Measurements from ENCODE around the gene BICDL2. TPM values are rescaled to one million over a fixed set of nuclear protein-coding genes. Genes with fewer than 3 reads are reported as not detected.
A peak's percentile ranks its signal among the peaks of the same experiment; 100 is the strongest.

Gene BICDL2
- polyA plus RNA-seq, 4 donors, result 19.1 to 47.8 (median 33.5) TPM

GRCh38 chr16:3047387-3047720, 10.6 kb upstream of the BICDL2 start:
- DNase-seq, result no peak
- Histone ChIP-seq H3K27me3 (ENCODE audit: control insufficient read depth in 3 of 3, insufficient read depth in 3 of 3, low read length in 3 of 3) (peaks cover 0 to 87% (median 12%) of the 10 kb centered on the region in 3 donors), H3K4me1 (ENCODE audit: control insufficient read depth in 3 of 3, insufficient read depth in 2 of 3, low read depth in 1 of 3, low read length in 2 of 3) (peaks cover 0 to 7% (median 3%) of the 10 kb centered on the region in 3 donors), H3K9me3 (ENCODE audit: control insufficient read depth in 2 of 2, insufficient read depth in 1 of 2, low read depth in 1 of 2, low read length in 1 of 2) (peaks cover 0 to 2% of the 10 kb centered on the region in 2 donors), H3K27ac (ENCODE audit: low read depth in 1 of 3, low read length in 2 of 3) (no peak overlapping the region), H3K36me3 (ENCODE audit: control insufficient read depth in 3 of 3, insufficient read depth in 2 of 3, low read depth in 1 of 3, low read length in 3 of 3) (no peaks in the 10 kb centered on the region), H3K4me3 (ENCODE audit: low read depth in 1 of 3, low read length in 3 of 3) (no peak overlapping the region)
- FAIRE-seq, result no peak
- WGBS, 3 donors, result 7 to 16% (median 13%) methylated on average over 10 to 13 of the region's 13 CpGs

- H3K27me3 ChIP-seq (ENCODE audit: control insufficient read depth in 3 of 3, insufficient read depth in 3 of 3, low read length in 3 of 3), result peaks cover 0 to 93% (median 12%) of the 10 kb centered on the region in 3 donors
- FAIRE-seq (no peak), DNase-seq (no peak)
- H3K4me3 ChIP-seq (ENCODE audit: low read depth in 1 of 3, low read length in 3 of 3), result peak overlapping the region in 1 of 3 donors; percentile 43
- peaks cover 0 to 2% of the 10 kb centered on the region in 2 donors for H3K9me3 ChIP-seq (ENCODE audit: control insufficient read depth in 2 of 2, insufficient read depth in 1 of 2, low read depth in 1 of 2, low read length in 1 of 2)
- 2% methylated on average over 41 to 54 of the region's 54 CpGs for WGBS, 3 donors
- H3K27ac ChIP-seq (ENCODE audit: low read depth in 1 of 3, low read length in 2 of 3), result no peak overlapping the region
- H3K36me3 ChIP-seq (ENCODE audit: control insufficient read depth in 3 of 3, insufficient read depth in 2 of 3, low read depth in 1 of 3, low read length in 3 of 3), result no peaks in the 10 kb centered on the region
- peaks cover 0 to 7% (median 3%) of the 10 kb centered on the region in 3 donors for H3K4me1 ChIP-seq (ENCODE audit: control insufficient read depth in 3 of 3, insufficient read depth in 2 of 3, low read depth in 1 of 3, low read length in 2 of 3)
Measured at GRCh38 chr16:3046641-3047386, 10.1 kb upstream of the BICDL2 start.

GRCh38 chr16:3045758-3046640, 9.3 kb upstream of the BICDL2 start, which contains the start of gene MMP25:
TSS of gene MMP25 (plus strand) at chr16:3046561. CDS start at chr16:3046918, 357 bp downstream.
- WGBS, 3 donors, result 0 to 1% (median 1%) methylated on average over 55 to 86 of the region's 86 CpGs
- Histone ChIP-seq H3K27ac (ENCODE audit: low read depth in 1 of 3, low read length in 2 of 3) (no peak within 1 kb of the TSS), H3K9me3 (ENCODE audit: control insufficient read depth in 2 of 2, insufficient read depth in 1 of 2, low read depth in 1 of 2, low read length in 1 of 2) (peaks cover 0 to 2% of the 10 kb centered on the region in 2 donors), H3K4me1 (ENCODE audit: control insufficient read depth in 3 of 3, insufficient read depth in 2 of 3, low read depth in 1 of 3, low read length in 2 of 3) (peaks cover 0 to 7% (median 3%) of the 10 kb centered on the region in 3 donors), H3K27me3 (ENCODE audit: control insufficient read depth in 3 of 3, insufficient read depth in 3 of 3, low read length in 3 of 3) (peaks cover 0 to 92% (median 12%) of the 10 kb centered on the region in 3 donors), H3K36me3 (ENCODE audit: control insufficient read depth in 3 of 3, insufficient read depth in 2 of 3, low read depth in 1 of 3, low read length in 3 of 3) (no peaks in the 10 kb centered on the region), H3K4me3 (ENCODE audit: low read depth in 1 of 3, low read length in 3 of 3) (peak within 1 kb of the TSS in 2 of 3 donors; percentile 30 to 43)
- FAIRE-seq (no peak), DNase-seq (peak in 1 of 2 donors; percentile 48)

GRCh38 chr16:3044708-3045107, 8.0 kb upstream of the BICDL2 start:
- 76 to 88% (median 83%) methylated on average over 6 of the region's 6 CpGs for WGBS, 3 donors
- Histone ChIP-seq H3K27me3 (ENCODE audit: control insufficient read depth in 3 of 3, insufficient read depth in 3 of 3, low read length in 3 of 3) (peaks cover 0 to 79% (median 17%) of the 10 kb centered on the region in 3 donors), H3K4me3 (ENCODE audit: low read depth in 1 of 3, low read length in 3 of 3) (no peak overlapping the region), H3K36me3 (ENCODE audit: control insufficient read depth in 3 of 3, insufficient read depth in 2 of 3, low read depth in 1 of 3, low read length in 3 of 3) (no peaks in the 10 kb centered on the region), H3K27ac (ENCODE audit: low read depth in 1 of 3, low read length in 2 of 3) (no peak overlapping the region), H3K4me1 (ENCODE audit: control insufficient read depth in 3 of 3, insufficient read depth in 2 of 3, low read depth in 1 of 3, low read length in 2 of 3) (peaks cover 0 to 7% (median 3%) of the 10 kb centered on the region in 3 donors), H3K9me3 (ENCODE audit: control insufficient read depth in 2 of 2, insufficient read depth in 1 of 2, low read depth in 1 of 2, low read length in 1 of 2) (peaks cover 0 to 2% of the 10 kb centered on the region in 2 donors)
- FAIRE-seq, result no peak
- DNase-seq, result no peak

- Histone ChIP-seq H3K36me3 (ENCODE audit: control insufficient read depth in 3 of 3, insufficient read depth in 2 of 3, low read depth in 1 of 3, low read length in 3 of 3) (no peaks in the 10 kb centered on the region), H3K27ac (ENCODE audit: low read depth in 1 of 3, low read length in 2 of 3) (no peak overlapping the region), H3K27me3 (ENCODE audit: control insufficient read depth in 3 of 3, insufficient read depth in 3 of 3, low read length in 3 of 3) (peaks cover 0 to 62% (median 28%) of the 10 kb centered on the region in 3 donors), H3K4me3 (ENCODE audit: low read depth in 1 of 3, low read length in 3 of 3) (no peak overlapping the region), H3K4me1 (ENCODE audit: control insufficient read depth in 3 of 3, insufficient read depth in 2 of 3, low read depth in 1 of 3, low read length in 2 of 3) (peaks cover 0 to 21% (median 3%) of the 10 kb centered on the region in 3 donors), H3K9me3 (ENCODE audit: control insufficient read depth in 2 of 2, insufficient read depth in 1 of 2, low read depth in 1 of 2, low read length in 1 of 2) (peaks cover 0 to 2% of the 10 kb centered on the region in 2 donors)
- FAIRE-seq (no peak), DNase-seq (no peak)
- WGBS, 3 donors, result 86 to 90% (median 86%) methylated on average over 3 of the region's 3 CpGs
Measured at GRCh38 chr16:3042376-3042775, 5.6 kb upstream of the BICDL2 start.

GRCh38 chr16:3038896-3039295, 2.2 kb upstream of the BICDL2 start:
- H3K27ac ChIP-seq (ENCODE audit: low read depth in 1 of 3, low read length in 2 of 3), result peak overlapping the region in 1 of 3 donors; percentile 38
- peaks cover 0 to 20% (median 0%) of the 10 kb centered on the region in 3 donors for H3K4me1 ChIP-seq (ENCODE audit: control insufficient read depth in 3 of 3, insufficient read depth in 2 of 3, low read depth in 1 of 3, low read length in 2 of 3)
- H3K27me3 ChIP-seq (ENCODE audit: control insufficient read depth in 3 of 3, insufficient read depth in 3 of 3, low read length in 3 of 3), result peaks cover 0 to 45% (median 16%) of the 10 kb centered on the region in 3 donors
- H3K4me3 ChIP-seq (ENCODE audit: low read depth in 1 of 3, low read length in 3 of 3), result no peak overlapping the region
- WGBS, 3 donors, result 17 to 60% (median 43%) methylated on average over 5 of the region's 5 CpGs
- DNase-seq, result peak; percentile 82 to 90
- no peaks in the 10 kb centered on the region for H3K9me3 ChIP-seq (ENCODE audit: control insufficient read depth in 2 of 2, insufficient read depth in 1 of 2, low read depth in 1 of 2, low read length in 1 of 2)
- H3K36me3 ChIP-seq (ENCODE audit: control insufficient read depth in 3 of 3, insufficient read depth in 2 of 3, low read depth in 1 of 3, low read length in 3 of 3), result peaks cover 0 to under 1% (median 0%) of the 10 kb centered on the region in 3 donors
- no peak for FAIRE-seq

- Histone ChIP-seq H3K9me3 (ENCODE audit: control insufficient read depth in 2 of 2, insufficient read depth in 1 of 2, low read depth in 1 of 2, low read length in 1 of 2) (no peaks in the 10 kb centered on the region), H3K4me3 (ENCODE audit: low read depth in 1 of 3, low read length in 3 of 3) (no peak overlapping the region), H3K4me1 (ENCODE audit: control insufficient read depth in 3 of 3, insufficient read depth in 2 of 3, low read depth in 1 of 3, low read length in 2 of 3) (peaks cover 0 to 20% (median 0%) of the 10 kb centered on the region in 3 donors), H3K36me3 (ENCODE audit: control insufficient read depth in 3 of 3, insufficient read depth in 2 of 3, low read depth in 1 of 3, low read length in 3 of 3) (peaks cover 0 to 4% (median 0%) of the 10 kb centered on the region in 3 donors), H3K27ac (ENCODE audit: low read depth in 1 of 3, low read length in 2 of 3) (peak overlapping the region in 1 of 3 donors; percentile 38), H3K27me3 (ENCODE audit: control insufficient read depth in 3 of 3, insufficient read depth in 3 of 3, low read length in 3 of 3) (peaks cover 0 to 39% (median 16%) of the 10 kb centered on the region in 3 donors)
- DNase-seq, result peak; percentile 72 to 81
- no peak for FAIRE-seq
- 15 to 34% (median 15%) methylated on average over 11 of the region's 11 CpGs for WGBS, 3 donors
Measured at GRCh38 chr16:3038256-3038655, 1.5 kb upstream of the BICDL2 start.

Measured in small intestine (tissue), 7 donors.